Activated T-helper 1 cell treated with Interleukin-2 at 50 U/mL for 16 hours (primary cell): Measurements from ENCODE around the gene ZNF90.
"Not testable (repeated sequence)": the region's sequence is repeated elsewhere in the genome, so short reads cannot be mapped to it uniquely, and the experiment has no call there.

ENCODE experiments used
- DNase-seq: peaks from one replicate; pipeline ENCODE4 v3.0.0-alpha.2; 2020; ENCODE audit warnings: low read depth

ZNF90 gene

DNA sequence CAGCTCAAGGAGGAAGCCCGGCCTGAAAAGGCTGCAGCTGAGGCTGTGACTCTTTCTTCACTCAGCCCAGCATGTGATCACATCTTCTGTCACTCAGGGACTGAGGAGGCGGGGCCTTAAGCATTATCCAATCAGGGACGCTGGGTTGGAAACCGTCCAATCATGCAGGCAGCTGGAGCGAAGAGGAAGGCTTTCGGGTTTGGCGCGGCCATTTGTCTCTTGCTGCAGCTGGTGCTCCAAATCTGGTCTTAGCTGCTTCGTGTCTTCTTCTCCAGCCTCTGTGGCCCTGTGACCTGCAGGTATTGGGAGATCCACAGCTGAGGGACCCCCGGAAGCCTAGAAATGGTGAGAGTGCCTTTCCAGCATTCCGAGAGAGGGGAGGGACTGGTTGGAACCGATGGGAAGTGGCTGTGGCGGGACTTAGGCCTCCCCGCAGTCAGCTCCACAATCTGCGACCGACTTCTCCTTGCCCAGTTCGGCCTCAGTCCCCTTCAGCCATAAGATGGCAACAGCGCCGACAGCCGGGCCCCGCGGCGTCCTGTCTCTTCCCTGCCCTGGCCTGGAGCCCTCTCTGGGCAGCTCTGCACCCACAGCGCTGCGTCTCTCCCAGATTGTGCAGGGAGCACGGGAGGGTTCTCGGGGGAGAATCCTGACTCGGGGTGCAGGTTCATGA, at the start of gene ZNF90:
Gene ZNF90, plus strand, starts transcription at position 210 of the 673 bp plus-strand sequence. Its CDS starts 133 bp downstream, at position 343.
- DNase-seq = peak; percentile 73

DNA sequence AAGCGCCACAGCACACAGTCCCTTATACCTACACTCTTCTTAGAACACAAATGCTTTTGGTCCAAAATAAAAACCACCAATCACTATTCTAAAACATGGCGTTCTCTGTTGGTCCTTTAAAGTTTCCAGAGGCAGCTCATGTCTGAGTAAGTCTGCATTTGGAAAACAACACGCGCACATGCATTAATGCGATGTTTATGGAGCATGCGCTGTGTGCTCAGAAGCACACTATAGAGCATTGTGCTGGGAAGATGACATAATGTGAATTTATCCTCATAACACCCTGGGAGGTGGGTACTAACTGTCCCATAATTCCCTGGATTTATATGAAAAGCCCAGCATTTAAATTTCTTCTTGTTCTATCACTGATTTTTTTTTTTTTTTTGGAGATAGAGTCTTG, 49.2 kb upstream of the ZNF90 start:
- DNase-seq = no peak

DNA sequence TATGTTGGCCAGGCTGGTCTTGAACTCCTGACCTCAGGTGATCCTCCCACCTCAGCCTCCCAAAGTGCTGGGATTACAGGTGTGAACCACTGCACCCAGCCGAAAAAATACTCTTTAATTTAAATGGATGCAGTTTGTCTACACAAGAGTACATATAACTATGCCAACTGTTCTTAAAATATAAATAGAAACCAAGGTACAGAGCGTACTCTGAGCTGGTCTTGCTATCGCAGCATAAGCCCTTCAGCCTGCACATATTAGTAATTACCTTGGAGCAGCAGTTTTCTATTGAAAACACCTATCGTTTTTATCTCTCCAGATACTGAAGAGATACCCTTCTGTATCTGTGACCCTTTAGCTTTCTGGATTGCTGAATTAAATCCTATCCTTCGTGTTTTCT, 41.9 kb upstream of the ZNF90 start:
- no peak for DNase-seq

DNA sequence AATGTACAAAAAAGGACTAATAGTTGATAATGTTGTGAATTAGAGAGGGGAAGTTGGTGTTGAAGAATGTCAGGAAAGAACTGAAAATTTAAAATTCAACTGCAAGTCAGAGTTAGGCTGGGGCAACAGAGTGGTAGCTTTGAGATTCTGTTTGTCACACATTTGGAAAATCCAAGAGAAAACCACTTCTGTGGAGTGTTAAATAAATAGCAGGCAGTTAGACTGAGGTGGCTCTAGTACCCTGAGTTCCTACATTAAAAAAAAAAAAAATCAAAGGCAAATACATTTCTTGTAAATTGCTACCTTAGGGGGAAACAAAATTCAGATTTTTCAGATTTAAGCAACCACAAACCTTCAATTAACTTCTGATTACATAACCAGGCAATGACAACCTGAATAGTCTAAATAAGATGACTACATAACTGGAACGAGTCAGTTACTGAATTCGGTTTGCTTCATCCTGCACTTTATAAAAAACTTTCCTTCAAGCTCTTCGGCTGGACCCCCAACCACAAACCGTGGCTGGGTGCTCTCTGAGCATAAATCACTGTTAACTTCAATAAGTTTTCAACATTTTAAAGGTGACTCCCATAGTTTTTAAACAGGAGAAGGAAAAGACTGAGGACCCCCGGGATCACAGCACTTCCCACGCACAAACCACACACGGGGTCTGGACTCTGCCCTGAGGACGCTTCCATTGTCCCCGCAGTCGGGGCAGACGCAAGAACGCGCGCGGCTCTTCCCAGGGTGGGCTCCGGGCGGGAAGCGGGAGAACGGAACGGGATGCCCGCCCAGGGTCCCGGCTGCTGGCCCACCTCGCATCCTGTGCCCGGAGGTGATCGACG, 39.2 kb upstream of the ZNF90 start:
- no peak for DNase-seq

DNA sequence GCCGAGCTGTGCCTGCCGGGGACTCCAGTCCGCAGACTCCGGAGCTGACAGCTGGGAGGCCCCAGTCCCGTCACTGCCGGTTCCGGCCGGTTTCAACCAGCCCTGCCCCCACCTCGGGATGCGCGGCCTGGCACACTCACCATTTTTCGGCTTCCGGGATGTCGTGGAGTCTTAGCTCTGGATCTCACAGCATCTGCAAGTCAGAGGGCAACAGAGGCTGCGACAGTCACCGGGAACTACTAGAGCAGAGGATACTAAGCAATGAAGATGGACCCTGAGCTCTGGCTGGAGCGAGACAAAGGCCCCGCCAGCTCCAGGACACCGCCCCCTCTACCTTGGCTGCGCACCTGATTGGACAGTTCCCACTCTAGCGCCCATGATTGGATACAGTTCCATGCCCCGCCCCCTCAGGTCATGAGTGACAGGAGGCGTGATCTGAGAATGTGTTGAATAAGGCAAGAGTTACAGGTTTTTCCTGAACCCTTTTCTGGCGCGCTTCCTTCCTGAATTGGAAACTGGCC, 38.5 kb upstream of the ZNF90 start, which contains the start of gene ZNF682:
Gene ZNF682, minus strand, starts transcription at position 303 of the 521 bp plus-strand sequence. Its CDS starts 160 bp downstream, at position 143.
- DNase-seq = peak; percentile 85

GRCh38 chr19:20044663-20045062, 33.1 kb upstream of the ZNF90 start:
- no peak for DNase-seq

GRCh38 chr19:20045742-20046141, 32.1 kb upstream of the ZNF90 start:
- DNase-seq = not testable (repeated sequence)

GRCh38 chr19:20051841-20052768, 25.7 kb upstream of the ZNF90 start:
- peak; percentile 27 for DNase-seq

DNA sequence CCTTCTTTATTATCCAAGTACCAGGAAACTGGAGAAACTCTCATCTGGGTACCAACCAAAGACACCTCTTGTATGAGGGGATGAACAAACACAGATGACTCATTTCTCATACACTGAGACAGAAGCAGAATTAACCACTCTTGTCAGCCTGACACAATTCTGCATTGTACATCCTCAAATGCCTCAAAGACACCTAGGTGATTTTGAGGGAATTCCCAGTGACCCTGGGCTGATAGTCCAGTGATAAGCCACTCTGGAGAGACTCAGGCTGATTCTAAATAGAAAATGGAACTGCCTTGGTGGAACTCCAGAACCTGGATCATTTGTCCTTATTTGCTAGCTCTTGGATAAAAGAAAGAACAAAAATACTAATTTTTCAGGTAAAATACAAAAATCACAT, 19.1 kb upstream of the ZNF90 start:
- DNase-seq = not testable (repeated sequence)

GRCh38 chr19:20060282-20060681, 17.5 kb upstream of the ZNF90 start:
- no peak for DNase-seq

- no peak for DNase-seq
Observed at GRCh38 chr19:20066861-20067260, 10.9 kb upstream of the ZNF90 start.

DNA sequence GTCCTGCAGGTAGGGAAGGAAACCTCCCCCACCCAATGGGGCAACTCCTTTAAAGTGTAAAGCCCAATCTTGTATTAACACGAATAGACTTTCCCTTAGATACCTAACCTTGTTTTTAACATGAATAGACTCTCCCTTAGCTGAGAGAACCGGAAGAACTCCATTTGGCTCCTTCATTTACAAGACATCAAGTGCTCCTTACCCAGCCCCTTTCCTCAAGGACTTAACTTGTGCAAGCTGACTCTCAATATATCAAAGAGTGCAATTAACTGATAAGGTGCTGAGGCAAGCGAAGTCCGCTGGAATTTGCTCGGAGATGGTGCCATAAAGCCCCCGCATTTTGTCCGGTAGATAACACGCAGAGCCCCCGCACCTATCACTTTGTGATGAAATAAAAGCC, 9.9 kb upstream of the ZNF90 start:
- DNase-seq = no peak

- not testable (repeated sequence) for DNase-seq
Observed at GRCh38 chr19:20068559-20068958, 9.2 kb upstream of the ZNF90 start.

DNA sequence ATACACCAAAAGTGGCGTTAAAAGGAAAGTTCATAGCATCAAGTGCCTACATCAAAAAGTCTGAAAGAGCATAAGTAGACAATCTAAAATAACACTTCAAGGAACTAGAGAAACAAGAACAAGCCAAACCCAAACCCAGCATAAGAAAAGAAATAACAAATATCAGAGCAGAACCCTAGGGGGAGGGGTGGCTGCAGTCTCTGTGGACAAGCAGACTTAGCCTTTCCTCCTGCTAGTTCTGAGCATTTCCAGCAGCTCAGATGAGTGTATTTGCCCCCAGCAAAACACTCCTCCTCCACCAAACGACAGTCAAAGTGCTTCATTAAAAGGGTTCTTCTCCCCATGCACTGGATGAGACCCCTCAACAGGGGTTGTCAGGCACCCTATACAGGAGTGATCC, 7.1 kb upstream of the ZNF90 start:
- DNase-seq = no peak

DNA sequence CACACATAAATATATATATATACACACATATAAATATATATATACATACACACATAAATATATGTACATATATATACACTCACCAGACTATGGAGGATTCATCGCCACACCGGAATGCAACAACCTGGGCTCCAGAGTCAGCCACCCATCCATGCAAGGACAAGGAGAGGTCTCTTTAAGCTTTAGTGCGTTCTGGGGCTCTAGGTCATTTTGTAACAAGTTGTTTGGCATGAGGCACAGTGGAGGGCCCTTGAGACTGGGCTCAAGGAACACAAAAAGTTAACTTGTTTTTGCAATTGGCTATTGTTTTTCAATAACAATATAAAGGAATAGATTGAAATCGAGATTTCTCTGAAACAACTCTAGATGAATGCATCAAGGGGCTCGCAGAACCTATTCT, 4.9 kb upstream of the ZNF90 start:
- DNase-seq = no peak

- no peak for DNase-seq
Observed at GRCh38 chr19:20078581-20079031, 806 bp downstream of the ZNF90 start.

DNA sequence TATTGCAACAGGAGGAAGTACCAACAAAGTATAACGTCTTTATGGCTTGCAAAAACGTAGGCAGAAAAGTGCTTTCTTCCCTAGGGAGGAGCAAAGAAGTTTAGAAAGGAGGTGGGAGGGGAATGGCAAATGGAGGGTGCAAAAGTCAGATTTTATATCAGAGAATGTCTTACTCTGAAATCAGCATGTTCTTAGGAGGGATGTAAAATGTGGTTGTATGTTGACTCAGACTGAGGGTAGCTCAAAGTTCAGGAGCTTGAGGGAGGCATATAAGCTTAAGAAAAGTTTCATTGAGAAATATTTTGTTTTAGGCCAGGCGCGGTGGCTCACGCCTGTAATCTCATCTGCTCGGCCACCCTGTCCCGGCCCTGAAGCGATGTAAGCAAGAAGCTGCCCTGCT, 1.7 kb downstream of the ZNF90 start:
- DNase-seq = no peak

DNA sequence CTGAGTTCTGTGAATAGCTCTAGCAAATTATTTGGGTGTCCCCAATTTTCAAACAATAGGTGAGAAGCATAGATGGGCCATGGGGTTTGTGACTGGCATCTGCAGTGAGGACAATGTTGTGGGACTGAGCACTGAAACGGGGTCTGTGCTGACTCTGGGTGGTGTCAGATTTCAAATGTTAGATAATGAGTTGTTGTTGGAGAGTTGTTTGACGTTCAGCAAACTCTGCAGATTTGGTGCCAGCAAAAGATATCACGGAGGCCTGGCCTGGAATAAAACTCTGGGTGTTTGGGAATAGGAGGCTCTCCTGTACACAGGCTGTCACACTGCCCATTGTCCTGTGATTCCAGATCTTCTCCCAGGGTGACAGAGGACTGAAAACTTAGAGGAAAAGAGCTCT, 2.9 kb downstream of the ZNF90 start:
- DNase-seq = no peak

DNA sequence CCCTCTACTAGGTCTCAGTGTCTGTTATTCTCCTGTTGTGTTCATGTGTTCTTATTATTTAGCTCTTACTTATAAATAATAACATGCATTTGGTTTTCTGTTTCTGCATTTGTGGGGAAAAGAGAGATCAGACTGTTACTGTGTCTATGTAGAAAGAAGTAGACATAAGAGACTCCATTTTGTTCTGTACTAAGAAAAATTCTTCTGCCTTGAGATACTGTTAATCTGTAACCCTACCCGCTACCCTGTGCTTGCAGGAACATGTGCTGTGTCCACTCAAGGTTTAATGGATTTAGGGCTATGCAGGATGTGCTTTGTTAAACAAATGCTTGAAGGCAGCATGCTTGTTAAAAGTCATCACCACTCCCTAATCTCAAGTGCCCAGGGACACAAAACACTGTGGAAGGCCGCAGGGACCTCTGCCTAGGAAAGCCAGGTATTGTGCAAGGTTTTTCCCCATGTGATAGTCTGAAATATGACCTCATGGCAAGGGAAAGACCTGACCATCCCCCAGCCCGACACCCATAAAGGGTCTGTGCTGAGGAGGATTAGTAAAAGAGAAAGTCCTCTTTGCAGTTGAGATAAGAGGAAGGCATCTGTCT, 4.5 kb downstream of the ZNF90 start:
- not testable (repeated sequence) for DNase-seq

DNA sequence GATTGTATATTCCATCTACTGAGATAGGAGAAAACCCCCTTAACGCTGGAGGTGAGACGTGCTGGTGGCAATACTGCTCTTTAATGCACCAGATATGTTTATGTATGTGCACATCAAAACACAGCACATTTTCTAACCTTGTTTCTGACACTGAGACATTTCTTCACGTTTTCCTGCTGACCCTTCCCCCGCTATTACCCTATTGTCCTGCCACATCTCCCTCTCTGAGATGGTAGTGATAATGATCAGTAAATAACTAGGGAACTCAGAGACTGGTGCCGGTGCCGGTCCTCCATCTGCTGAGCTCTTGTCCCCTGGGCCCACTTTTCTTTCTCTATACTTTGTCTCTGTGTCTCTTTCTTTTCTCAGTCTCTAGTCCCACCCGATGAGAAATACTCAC, 5.1 kb downstream of the ZNF90 start:
- DNase-seq = not testable (repeated sequence)

DNA sequence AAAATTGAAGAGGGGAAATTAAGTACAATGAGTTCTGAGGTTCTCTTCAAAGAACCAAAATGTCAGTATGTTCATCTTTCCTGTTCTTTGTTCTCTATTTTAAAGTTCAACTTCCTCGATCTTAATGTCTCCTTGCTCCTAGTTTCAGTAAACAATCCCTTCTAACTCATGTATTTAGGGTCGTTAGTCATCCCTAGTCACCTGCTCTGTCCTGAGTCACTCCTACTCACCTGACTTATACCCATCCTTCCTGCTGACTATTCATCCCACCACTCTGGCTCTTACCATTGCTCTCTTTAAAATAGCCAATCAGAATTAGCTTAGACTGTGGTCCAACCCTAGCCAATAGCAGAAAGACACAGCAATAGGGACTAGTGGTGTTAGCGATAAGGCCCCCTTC, 24.3 kb downstream of the ZNF90 start:
- DNase-seq = no peak
